NCI-H774 (cell line): ENCODE data around the gene ANKRD33B.

Experiments used
- DNase-seq: peaks from one replicate; lab custom pipeline; 2025; lab: John Stamatoyannopoulos, UW

Gene ANKRD33B

GRCh38 chr5:10579536-10580521 lies 16.0 kb downstream of the ANKRD33B start:
- DNase-seq: no peak

GRCh38 chr5:10580531-10581423 lies 16.9 kb downstream of the ANKRD33B start:
- no peak for DNase-seq

GRCh38 chr5:10581424-10581748 lies 17.5 kb downstream of the ANKRD33B start:
- DNase-seq: no peak

- DNase-seq: no peak
Observed at GRCh38 chr5:10581867-10582511, 18.1 kb downstream of the ANKRD33B start.

GRCh38 chr5:10582512-10582897 lies 18.6 kb downstream of the ANKRD33B start:
- no peak for DNase-seq

GRCh38 chr5:10583663-10584572 lies 20.0 kb downstream of the ANKRD33B start:
- DNase-seq: peak; percentile 32

- DNase-seq: no peak
Observed at GRCh38 chr5:10584714-10585517, 21.0 kb downstream of the ANKRD33B start.

- DNase-seq: no peak
Observed at GRCh38 chr5:10585518-10585915, 21.6 kb downstream of the ANKRD33B start.

GRCh38 chr5:10586008-10586407 lies 22.1 kb downstream of the ANKRD33B start:
- no peak for DNase-seq

- DNase-seq: peak; percentile 52
Observed at GRCh38 chr5:10586555-10586954, 22.7 kb downstream of the ANKRD33B start.

GRCh38 chr5:10588109-10588775 lies 24.4 kb downstream of the ANKRD33B start:
- DNase-seq: no peak

- DNase-seq: no peak
Observed at GRCh38 chr5:10588779-10589447, 25.0 kb downstream of the ANKRD33B start.

- DNase-seq: no peak
Observed at GRCh38 chr5:10590226-10590999, 26.5 kb downstream of the ANKRD33B start.

- DNase-seq: no peak
Observed at GRCh38 chr5:10591159-10591558, 27.3 kb downstream of the ANKRD33B start.

GRCh38 chr5:10591966-10592365 lies 28.1 kb downstream of the ANKRD33B start:
- no peak for DNase-seq

- no peak for DNase-seq
Observed at GRCh38 chr5:10592601-10593000, 28.7 kb downstream of the ANKRD33B start.

GRCh38 chr5:10593531-10594181 lies 29.8 kb downstream of the ANKRD33B start:
- no peak for DNase-seq
